Neural progenitor cell (in vitro differentiated cells): ENCODE data around the gene ANKS3. TPM values are rescaled to one million over a fixed set of nuclear protein-coding genes. Genes with fewer than 3 reads are reported as not detected.

Source experiments
- DNase-seq: peaks from one replicate; pipeline ENCODE4 v3.0.0-alpha.2; 2016; ENCODE audit warnings: low spot score
- H2AFZ ChIP-seq: fragments of 200-600 bp; sonication (generic); replicated peaks from 2 replicates; pipeline ENCODE4 v1.6.1; 2016; ENCODE audit warnings: antibody characterized with exemption
- H3F3A ChIP-seq: fragments of 200-600 bp; sonication (generic); 2 replicates; pipeline ENCODE4 v1.6.1; 2016; ENCODE audit warnings: antibody characterized with exemption, low read depth
- H3K27ac ChIP-seq: fragments of 200-600 bp; sonication (generic); 2 replicates; pipeline ENCODE4 v1.5.1; 2016; ENCODE audit warnings: mild to moderate bottlenecking
- H3K27me3 ChIP-seq: fragments of 200-600 bp; sonication (generic); 2 replicates; pipeline ENCODE4 v1.6.1; 2016; ENCODE audit warnings: mild to moderate bottlenecking, moderate library complexity
- H3K36me3 ChIP-seq: fragments of 200-600 bp; sonication (generic); 2 replicates; pipeline ENCODE4 v1.5.1; 2016
- H3K4me1 ChIP-seq: fragments of 200-600 bp; sonication (generic); 2 replicates; pipeline ENCODE4 v1.6.1; 2016; ENCODE audit warnings: mixed run types
- H3K4me2 ChIP-seq: fragments of 200-600 bp; sonication (generic); 2 replicates; pipeline ENCODE4 v1.6.1; 2016
- H3K4me3 ChIP-seq: fragments of 200-600 bp; sonication (generic); 2 replicates; pipeline ENCODE4 v1.5.1; 2016
- H3K79me2 ChIP-seq: fragments of 200-600 bp; sonication (generic); 2 replicates; pipeline ENCODE4 v1.6.1; 2016; ENCODE audit warnings: low read depth
- H3K9ac ChIP-seq: fragments of 200-600 bp; sonication (generic); 2 replicates; pipeline ENCODE4 v1.6.1; 2016
- H3K9me3 ChIP-seq: fragments of 200-600 bp; sonication (generic); 2 replicates; pipeline ENCODE4 v1.5.1; 2016; ENCODE audit warnings: low read depth
- H4K20me1 ChIP-seq: fragments of 200-600 bp; sonication (generic); 2 replicates; pipeline ENCODE4 v1.6.1; 2016; ENCODE audit warnings: low read depth
- H3K27ac Mint-ChIP-seq: 3 replicates; pipeline ENCODE4 v1.8.0; 2021; ENCODE audit warnings: mixed read lengths
- H3K27me3 Mint-ChIP-seq: 2 replicates; pipeline ENCODE4 v1.8.0; 2022; ENCODE audit warnings: low read depth, mild to moderate bottlenecking, inconsistent platforms, moderate library complexity, mixed read lengths; ENCODE audit not compliant: insufficient read depth
- H3K36me3 Mint-ChIP-seq: 3 replicates; pipeline ENCODE4 v1.8.0; 2021; ENCODE audit warnings: mixed read lengths
- H3K4me1 Mint-ChIP-seq: 3 replicates; pipeline ENCODE4 v1.8.0; 2021; ENCODE audit warnings: mixed read lengths
- H3K4me3 Mint-ChIP-seq: 3 replicates; pipeline ENCODE4 v1.8.0; 2021; ENCODE audit warnings: mild to moderate bottlenecking, moderate library complexity, mixed read lengths
- H3K9me3 Mint-ChIP-seq: 3 replicates; pipeline ENCODE4 v1.8.0; 2020; ENCODE audit warnings: mixed read lengths
- CTCF ChIP-seq: fragments of 200-600 bp; sonication (generic); IDR thresholded peaks from 2 replicates; pipeline ENCODE4 v1.5.1; 2017; ENCODE audit warnings: antibody characterized with exemption, mild to moderate bottlenecking
- EZH2 ChIP-seq: fragments of 200-600 bp; sonication (generic); IDR thresholded peaks from 2 replicates; pipeline ENCODE4 v1.6.1; 2017; ENCODE audit warnings: antibody characterized with exemption, mild to moderate bottlenecking, moderate library complexity
- EZH2phosphoT487 ChIP-seq: fragments of 200-600 bp; sonication (generic); IDR thresholded peaks from 2 replicates; pipeline ENCODE4 v1.6.1; 2017; ENCODE audit warnings: antibody characterized with exemption
- total RNA-seq: library from RNA; depleted of rRNA; stranded (reverse); fragments of >200 nt; gene quantifications from 2 replicates; pipeline ENCODE4 v1.2.3, GENCODE V29; 2015; ENCODE audit warnings: low replicate concordance

Gene ANKS3
- total RNA-seq, 1 donor from 2014 or later: 20.6 TPM

DNA sequence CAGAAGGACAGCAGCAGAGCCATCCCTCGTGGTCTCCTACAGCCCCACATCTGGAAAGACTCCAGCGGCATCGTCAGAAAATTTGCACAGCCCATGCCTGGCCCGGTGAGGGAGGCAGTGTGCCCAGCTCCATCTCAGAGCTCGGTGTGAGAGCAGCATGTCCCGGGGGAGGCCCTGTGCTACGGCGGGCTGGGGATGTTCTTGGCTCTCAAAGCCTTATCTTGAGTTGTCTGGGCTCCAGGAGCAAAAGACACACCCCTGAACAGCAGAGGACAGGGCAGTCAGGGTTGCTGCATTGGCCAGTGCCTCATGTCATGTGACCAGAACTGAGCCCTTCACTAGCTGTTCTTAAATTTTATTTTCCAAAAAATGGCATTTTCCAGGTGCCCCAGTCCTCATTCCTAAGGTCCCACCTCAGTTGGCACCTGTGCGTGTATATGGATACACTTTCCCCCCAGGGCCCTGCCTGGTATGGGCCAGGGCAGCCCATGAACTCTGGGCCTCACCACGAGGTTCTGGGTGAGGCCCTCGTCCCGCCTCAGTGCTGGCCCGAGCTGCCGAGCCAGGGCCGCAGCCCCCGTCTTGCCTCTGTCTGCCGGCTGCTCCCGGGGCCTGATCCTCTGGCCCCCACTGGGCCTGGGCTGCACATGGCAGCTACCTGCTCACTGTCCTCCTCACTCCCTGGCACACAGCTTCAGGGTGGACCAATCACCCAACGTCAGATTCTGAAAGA, 37.7 kb downstream of the ANKS3 start:
- Mint-ChIP-seq H3K27me3 (peaks cover 5% of the 10 kb centered on the region), H3K9me3 (no peaks in the 10 kb centered on the region), H3K36me3 (peaks cover 6% of the 10 kb centered on the region), H3K4me3 (no peak overlapping the region), H3K27ac (no peak overlapping the region), H3K4me1 (no peaks in the 10 kb centered on the region)
- Histone ChIP-seq H3K4me2 (no peak overlapping the region), H3K27me3 (no peaks in the 10 kb centered on the region), H3K79me2 (peaks cover 13% of the 10 kb centered on the region), H3K9ac (no peak overlapping the region), H3K27ac (no peak overlapping the region), H3F3A (peaks cover 19% of the 10 kb centered on the region), H3K9me3 (no peaks in the 10 kb centered on the region), H4K20me1 (peaks cover 17% of the 10 kb centered on the region), H3K36me3 (no peaks in the 10 kb centered on the region), H3K4me1 (no peaks in the 10 kb centered on the region), H3K4me3 (no peak overlapping the region), H2AFZ (no peak overlapping the region)
- DNase-seq: no peak
- no peak for TF ChIP-seq CTCF
- TF ChIP-seq EZH2phosphoT487: no peak
- TF ChIP-seq EZH2: no peak

- no peak overlapping the region for H3K4me3 ChIP-seq
- H3K4me3 Mint-ChIP-seq: peak overlapping the region; percentile 89
- no peak overlapping the region for H3K27ac Mint-ChIP-seq
These were observed 38.4 kb downstream of the ANKS3 start for GRCh38 chr16:4695473-4696171.

GRCh38 chr16:4694642-4695451, 39.2 kb downstream of the ANKS3 start:
- H3K9ac ChIP-seq: peak overlapping the region; percentile 82
- no peaks in the 10 kb centered on the region for H3K36me3 ChIP-seq
- peak overlapping the region; percentile 94 for H3K4me3 ChIP-seq
- no peak for DNase-seq
- H3K27me3 Mint-ChIP-seq: peaks cover 5% of the 10 kb centered on the region
- peaks cover 19% of the 10 kb centered on the region for H3F3A ChIP-seq
- no peak for TF ChIP-seq CTCF
- no peak for TF ChIP-seq EZH2
- TF ChIP-seq EZH2phosphoT487: no peak
- no peaks in the 10 kb centered on the region for H3K4me1 Mint-ChIP-seq
- peak overlapping the region; percentile 91 for H3K4me2 ChIP-seq
- H3K9me3 ChIP-seq: no peaks in the 10 kb centered on the region
- no peak overlapping the region for H2AFZ ChIP-seq
- H3K27ac Mint-ChIP-seq: no peak overlapping the region
- no peaks in the 10 kb centered on the region for H3K4me1 ChIP-seq
- H3K27me3 ChIP-seq: no peaks in the 10 kb centered on the region
- peaks cover 17% of the 10 kb centered on the region for H4K20me1 ChIP-seq
- peak overlapping the region; percentile 89 for H3K4me3 Mint-ChIP-seq
- no peaks in the 10 kb centered on the region for H3K9me3 Mint-ChIP-seq
- H3K79me2 ChIP-seq: peaks cover 13% of the 10 kb centered on the region
- peaks cover 6% of the 10 kb centered on the region for H3K36me3 Mint-ChIP-seq
- H3K27ac ChIP-seq: no peak overlapping the region

More at GRCh38 chr16:4695473-4696171, 38.4 kb downstream of the ANKS3 start:
- no peak for TF ChIP-seq EZH2
- no peak for TF ChIP-seq CTCF
- TF ChIP-seq EZH2phosphoT487: no peak
- Histone ChIP-seq H4K20me1 (peaks cover 17% of the 10 kb centered on the region), H3F3A (peaks cover 19% of the 10 kb centered on the region), H3K79me2 (peaks cover 13% of the 10 kb centered on the region), H3K9ac (no peak overlapping the region), H2AFZ (no peak overlapping the region), H3K36me3 (no peaks in the 10 kb centered on the region), H3K9me3 (no peaks in the 10 kb centered on the region), H3K27ac (no peak overlapping the region), H3K27me3 (no peaks in the 10 kb centered on the region), H3K4me2 (no peak overlapping the region), H3K4me1 (no peaks in the 10 kb centered on the region)
- DNase-seq: no peak
- H3K9me3 Mint-ChIP-seq: no peaks in the 10 kb centered on the region
- H3K27me3 Mint-ChIP-seq: peaks cover 5% of the 10 kb centered on the region
- peaks cover 6% of the 10 kb centered on the region for H3K36me3 Mint-ChIP-seq
- H3K4me1 Mint-ChIP-seq: no peaks in the 10 kb centered on the region
